Measurements from ENCODE around the gene CERK.

CERK gene

GRCh38 chr22:46726066-46726985, 11.7 kb downstream of the CERK start:
- ChIA-PET POLR2A (no interaction called here), CTCF (interaction anchor here (0.6 to 1.7 kb wide), 6 partner anchors 26 to 163 kb away, joined by 3 to 6 read pairs (median 3); no protein-coding TSS in a partner anchor)
- no peak for TF ChIP-seq CTCF (IDR thresholded peaks at IDR 0.05; ENCODE audit: control extremely low read depth, extremely low read depth, low read depth, missing control alignments)
- no peak for DNase-seq (ENCODE audit: extremely low spot score)

- POLR2A ChIA-PET: no interaction called here
- no peak for DNase-seq (ENCODE audit: extremely low spot score)
- TF ChIP-seq CTCF (IDR thresholded peaks at IDR 0.05; ENCODE audit: control extremely low read depth, extremely low read depth, low read depth, missing control alignments): no peak
- CTCF ChIA-PET: interaction anchor here (1.0 kb wide), 2 partner anchors 33 to 78 kb away, joined by 3 to 4 read pairs; no protein-coding TSS in a partner anchor
Measured at GRCh38 chr22:46725096-46725495, 13.0 kb downstream of the CERK start.

- no peak for TF ChIP-seq CTCF (IDR thresholded peaks at IDR 0.05; ENCODE audit: control extremely low read depth, extremely low read depth, low read depth, missing control alignments)
- ChIA-PET POLR2A (no interaction called here), CTCF (no interaction called here)
- no peak for DNase-seq (ENCODE audit: extremely low spot score)
Measured at GRCh38 chr22:46723882-46724281, 14.2 kb downstream of the CERK start.

GRCh38 chr22:46721501-46722085, 16.5 kb downstream of the CERK start:
- DNase-seq (ENCODE audit: extremely low spot score): no peak
- CTCF ChIA-PET: interaction anchor here (0.9 to 2.7 kb wide), 4 partner anchors 9 to 59 kb away, joined by 3 to 10 read pairs (median 3); no protein-coding TSS in a partner anchor
- POLR2A ChIA-PET: no interaction called here
- TF ChIP-seq CTCF (IDR thresholded peaks at IDR 0.05; ENCODE audit: control extremely low read depth, extremely low read depth, low read depth, missing control alignments): no peak

GRCh38 chr22:46719921-46720320, 18.1 kb downstream of the CERK start:
- TF ChIP-seq CTCF (IDR thresholded peaks at IDR 0.05; ENCODE audit: control extremely low read depth, extremely low read depth, low read depth, missing control alignments): no peak
- ChIA-PET CTCF (interaction anchor here (1.1 kb wide), 1 partner anchor 84 kb away, joined by 4 read pairs; no protein-coding TSS in a partner anchor), POLR2A (no interaction called here)
- no peak for DNase-seq (ENCODE audit: extremely low spot score)

GRCh38 chr22:46714550-46714949, 23.5 kb downstream of the CERK start:
- ChIA-PET CTCF (interaction anchor here (1.9 kb wide), 1 partner anchor 151 kb away, joined by 6 read pairs; no protein-coding TSS in a partner anchor), POLR2A (interaction anchor here (0.6 kb wide), 1 partner anchor 21 kb away, joined by 3 read pairs; no protein-coding TSS in a partner anchor)
- no peak for DNase-seq (ENCODE audit: extremely low spot score)
- TF ChIP-seq CTCF (IDR thresholded peaks at IDR 0.05; ENCODE audit: control extremely low read depth, extremely low read depth, low read depth, missing control alignments): no peak
